GM19397 (cell line): ENCODE results near the gene NR4A2.
A peak's percentile ranks its signal among the peaks of the same experiment; 100 is the strongest.

Source experiments
- ATAC-seq: cut with Tn5 transposase; IDR thresholded peaks from one replicate; pipeline ENCODE4 v1.9.1; 2021; ENCODE audit warnings: mild to moderate bottlenecking, moderate library complexity; ENCODE audit not compliant: unreplicated experiment

The NR4A2 gene

DNA sequence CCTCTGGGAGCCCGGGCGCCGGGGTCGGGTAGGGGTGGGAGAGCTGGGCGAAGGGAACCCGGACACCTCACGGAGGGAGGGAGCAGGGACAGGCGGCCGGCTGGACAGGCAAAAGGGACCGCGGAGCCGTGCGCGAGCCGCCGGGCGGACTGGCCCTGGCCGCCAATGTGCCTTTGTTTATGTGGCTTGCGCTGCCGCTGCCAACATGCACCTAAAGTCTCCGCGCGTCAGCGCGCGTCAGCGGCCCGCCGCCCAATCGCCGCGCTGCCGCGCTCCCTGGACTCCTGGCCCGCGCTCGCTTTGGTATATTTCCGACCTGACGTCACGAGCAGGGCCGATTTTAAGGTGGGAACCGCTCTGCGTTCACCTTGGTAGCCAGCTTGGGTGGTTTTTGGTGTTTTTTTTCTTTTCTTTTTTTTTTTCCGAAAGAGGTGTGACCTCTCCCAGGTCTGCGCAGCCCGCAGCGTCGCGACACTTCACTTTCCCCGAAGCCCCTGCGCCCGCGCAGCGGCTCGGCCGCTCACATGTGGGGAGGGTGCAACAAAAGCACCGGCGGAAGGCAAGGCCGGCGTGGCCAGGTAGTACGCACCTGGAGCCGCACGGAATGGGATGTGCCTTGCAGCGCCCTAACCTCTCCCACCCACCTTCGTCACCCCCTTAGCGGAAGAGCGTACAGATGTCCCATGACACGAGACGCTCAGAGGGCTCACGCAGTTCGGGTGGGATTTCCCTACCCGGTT is at the start of gene NR4A2:
NR4A2 (minus strand) TSS at position 188 of the 740 bp plus-strand sequence. CDS start 2,535 bp downstream, outside the sequence.
- ATAC-seq, result peak; percentile 73

DNA sequence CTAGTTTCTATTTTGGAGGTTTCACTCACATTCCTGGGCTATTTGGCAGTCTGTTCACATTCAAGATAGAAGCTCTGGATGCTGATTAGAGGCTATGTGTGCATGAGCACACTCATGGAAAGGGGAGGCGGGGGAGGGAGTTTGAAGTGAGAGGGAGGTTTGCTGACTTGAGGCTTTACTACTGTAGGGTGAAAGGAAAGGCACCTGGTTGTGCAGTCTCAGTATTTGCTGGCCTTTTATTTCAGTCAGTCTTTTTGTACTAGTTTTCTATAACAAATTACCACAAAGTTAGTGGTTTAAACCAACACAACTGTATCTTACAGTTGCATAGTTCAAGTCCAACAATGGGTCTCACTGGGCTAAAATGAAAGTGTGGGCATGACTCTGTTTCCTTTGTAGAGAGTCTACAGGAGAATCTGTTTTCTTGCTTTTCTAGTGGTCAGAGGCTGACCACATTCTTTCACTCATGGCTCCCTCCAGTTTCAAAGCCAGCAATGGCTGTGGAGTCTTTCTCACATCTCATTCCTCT is 47.7 kb upstream of the NR4A2 start:
- ATAC-seq, result peak; percentile 90

DNA sequence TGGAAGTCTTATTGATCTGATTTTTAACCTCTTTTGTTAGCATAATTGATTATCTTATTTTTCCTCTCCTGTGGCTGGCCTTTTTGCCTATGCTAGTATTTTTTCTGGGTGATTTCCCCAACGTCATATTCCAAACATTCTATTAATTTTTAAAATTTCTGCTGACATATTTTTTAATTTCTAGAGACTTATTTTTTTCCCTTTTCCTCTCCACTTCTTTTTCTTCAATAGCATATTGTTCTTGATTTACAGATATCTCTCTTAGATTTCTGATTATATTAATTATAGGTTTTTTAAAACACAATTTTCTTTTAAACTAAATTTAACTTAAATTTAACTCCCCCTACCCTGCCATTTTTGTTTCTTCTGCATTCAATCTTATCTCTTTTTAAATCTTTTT is 47.2 kb upstream of the NR4A2 start:
- ATAC-seq, result no peak

DNA sequence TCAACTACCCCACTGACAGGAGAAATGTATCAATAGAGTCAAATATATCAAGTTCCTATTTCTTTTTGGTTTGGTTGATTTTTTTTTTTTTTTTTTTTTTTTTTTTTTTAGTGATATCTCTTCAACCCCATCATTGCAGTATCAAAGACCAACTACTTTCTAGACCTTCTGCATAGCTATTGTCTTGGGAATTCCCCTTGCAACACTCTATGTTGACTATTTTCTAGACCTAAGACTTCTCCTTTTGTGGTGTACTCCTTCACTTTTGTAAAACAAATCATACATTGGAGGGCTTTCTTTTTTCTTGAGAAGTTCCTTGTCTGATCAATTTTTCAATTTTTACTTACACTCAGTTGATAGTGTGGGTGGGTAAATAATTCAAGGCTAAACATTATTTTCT is 46.5 kb upstream of the NR4A2 start:
- no peak for ATAC-seq

DNA sequence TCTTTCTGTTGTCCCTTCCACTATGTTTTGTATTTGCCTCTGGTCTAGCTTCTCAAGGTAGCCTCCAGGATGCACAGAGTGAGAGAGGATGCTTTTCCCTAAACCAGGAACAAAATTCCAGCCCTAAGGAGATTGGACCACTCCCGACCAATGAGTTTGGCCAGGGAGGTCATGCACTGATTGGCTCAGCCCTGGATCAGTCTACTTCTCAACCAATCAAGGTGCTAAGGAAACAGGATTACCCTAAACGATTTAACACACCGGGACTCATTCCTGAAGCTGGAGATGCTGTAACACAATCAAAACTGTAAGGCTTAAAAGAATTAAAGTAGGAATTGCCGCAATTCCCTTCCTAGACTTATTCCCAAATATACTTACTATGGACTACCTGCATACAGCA is 34.2 kb upstream of the NR4A2 start:
- no peak for ATAC-seq

DNA sequence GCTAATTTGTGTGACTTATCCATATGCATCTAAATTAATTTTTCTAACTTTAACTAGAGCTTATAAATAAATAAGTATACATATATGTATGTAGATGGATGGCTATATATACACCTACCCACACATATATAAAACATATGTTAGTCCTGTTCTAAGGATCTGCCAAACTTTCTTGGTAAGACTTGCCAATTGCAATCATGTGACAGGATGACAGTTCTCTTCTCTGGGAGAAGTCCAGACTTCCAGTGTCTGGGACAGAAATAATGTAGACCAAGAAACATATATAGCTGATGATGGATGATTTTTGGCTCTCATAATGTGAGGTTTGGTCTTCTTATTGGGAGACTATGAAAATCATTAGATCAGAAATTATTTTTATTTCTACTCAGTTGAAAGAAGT is 30.6 kb upstream of the NR4A2 start:
- no peak for ATAC-seq

DNA sequence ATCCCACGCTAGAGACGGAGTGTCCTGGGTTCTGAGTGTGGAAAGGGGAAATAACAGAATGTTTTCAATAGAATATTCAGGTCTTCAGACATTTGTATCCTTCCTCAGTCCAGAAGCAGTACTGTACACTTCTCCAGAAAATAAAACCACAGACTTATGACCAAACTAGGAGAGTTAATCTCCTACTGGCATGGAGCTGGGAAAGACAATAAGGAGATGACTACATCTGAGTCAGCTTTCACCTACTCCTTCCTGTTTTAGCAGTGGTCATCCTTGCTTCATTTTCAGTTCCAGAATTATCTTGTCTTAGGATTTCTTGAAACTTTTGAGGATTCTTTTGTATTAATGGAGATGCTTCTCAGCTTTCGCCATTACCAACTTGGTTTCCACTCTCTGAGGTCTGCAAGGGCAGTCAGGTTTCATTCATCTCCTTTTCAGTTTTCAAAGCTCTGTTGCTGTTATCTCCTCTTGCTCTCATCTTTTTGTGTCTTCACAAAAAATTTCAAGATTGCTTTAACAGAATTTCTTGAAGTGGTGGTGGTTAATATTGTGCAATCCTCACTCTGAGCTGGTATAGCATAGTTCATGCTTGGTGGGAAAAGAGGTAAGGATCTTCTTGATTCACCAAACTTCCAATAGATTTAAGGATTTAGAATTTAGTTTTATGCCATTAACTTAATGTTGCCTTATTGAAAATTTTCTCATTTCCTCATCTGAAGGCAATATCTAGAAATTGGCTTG is 23.7 kb upstream of the NR4A2 start:
- no peak for ATAC-seq

DNA sequence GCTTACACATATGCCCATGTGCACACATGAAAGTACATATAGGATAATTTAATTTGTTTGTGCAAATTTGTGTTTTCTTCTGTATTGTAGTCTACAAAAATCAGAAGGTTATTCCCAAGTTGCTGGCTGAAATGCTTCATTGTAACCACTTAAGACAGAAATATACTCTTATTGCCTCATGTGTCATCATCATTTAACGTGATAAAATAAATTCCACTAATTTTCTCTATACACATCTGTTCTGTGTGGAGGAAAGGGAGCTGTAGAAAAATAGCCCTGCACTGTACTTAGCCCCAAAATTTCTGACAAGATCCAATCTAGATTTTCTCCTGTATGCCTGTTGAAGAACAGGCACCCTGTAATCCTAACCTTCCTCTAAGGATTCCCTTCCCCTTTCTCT is 20.4 kb upstream of the NR4A2 start:
- ATAC-seq, result no peak

DNA sequence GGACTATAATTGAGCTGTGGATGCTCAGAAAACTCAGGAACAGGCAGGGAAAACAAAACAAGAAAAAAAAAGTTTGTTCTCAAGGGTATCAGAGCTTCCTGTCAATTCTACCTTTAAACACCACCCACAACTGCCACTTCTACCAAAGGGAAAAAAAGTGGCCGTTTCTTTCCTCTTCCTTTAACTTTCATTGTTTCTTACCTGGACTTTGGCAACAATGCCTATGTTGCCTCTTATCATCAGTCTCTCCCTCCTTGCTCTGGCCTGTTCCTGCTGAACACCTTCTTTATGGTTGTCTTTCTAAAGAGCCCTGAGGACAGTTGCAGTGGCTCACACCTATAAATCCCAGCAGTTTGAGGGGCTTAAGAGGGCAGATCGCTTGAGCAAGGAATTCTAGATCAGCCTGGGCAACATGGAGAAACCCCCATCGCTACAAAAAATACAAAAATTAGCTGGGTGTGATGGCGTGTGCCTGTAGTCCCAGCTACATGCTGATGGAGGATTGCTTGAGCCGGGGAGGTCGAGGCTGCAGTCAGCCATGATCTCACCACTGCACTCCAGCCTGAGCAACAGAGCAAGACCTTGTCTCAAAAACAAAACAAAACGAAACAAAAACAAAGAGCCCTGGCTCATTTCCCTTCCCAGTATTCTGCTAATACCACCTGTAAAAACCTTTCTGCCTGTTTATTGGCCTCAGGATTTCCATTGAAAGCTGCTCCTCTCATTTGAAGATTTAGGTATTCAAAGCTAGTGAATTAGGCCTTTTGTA is 18.0 kb upstream of the NR4A2 start:
- ATAC-seq, result no peak

DNA sequence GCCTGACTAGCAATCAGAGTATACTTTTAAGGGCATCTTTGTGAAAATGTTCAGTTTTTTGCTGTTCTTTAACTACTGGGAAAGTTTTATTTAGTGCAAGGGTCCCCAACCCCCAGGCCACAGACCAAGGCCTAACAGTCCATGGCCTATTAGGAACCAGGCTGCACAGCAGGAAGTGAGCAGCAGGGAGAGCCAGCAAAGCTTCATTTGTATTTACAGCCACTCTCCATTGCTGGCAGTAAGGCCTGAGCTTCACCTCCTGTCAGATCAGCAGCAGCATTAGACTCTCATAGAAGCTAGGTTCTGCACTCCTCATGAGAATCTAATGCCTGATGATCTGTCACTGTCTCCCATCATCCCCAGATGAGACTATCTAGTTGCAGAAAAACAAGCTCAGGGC is 17.1 kb upstream of the NR4A2 start:
- ATAC-seq, result no peak

DNA sequence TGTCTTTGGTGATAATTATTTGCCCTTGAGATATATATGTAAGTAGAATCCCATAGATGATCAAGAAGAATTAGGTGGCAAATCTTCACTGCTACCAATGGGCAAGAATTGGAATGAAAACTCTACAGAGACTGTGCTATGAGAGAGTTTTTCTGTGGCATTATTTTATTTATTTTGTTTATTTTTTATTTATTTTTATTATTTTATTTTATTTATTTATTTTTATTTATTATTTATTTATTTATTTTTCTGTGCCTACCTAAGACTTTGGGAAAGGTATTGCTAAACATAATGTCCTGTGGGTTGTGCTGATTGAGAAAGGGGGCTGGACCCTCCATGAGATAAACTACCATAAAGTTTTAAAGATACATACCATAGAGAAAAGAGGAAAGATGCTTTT is 16.6 kb upstream of the NR4A2 start:
- no peak for ATAC-seq

DNA sequence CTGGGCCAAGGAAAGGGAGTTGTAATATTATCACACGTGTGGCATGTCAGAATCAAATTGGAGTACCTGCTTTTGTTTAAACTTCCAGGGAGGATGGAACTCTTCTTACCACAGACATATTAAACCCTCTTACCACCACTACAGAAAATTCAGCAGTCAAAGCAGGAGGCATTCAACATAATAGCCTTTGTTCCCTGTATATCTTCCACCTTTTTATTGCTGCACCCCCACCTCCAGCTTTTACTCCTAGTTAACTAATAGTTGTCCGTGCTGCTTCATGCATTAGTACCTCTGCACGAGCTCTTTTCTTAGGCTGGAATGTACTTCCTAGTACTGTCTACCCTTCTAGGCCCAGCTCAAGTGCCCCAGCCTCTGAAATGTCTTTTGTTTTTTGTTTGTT is 14.9 kb upstream of the NR4A2 start:
- ATAC-seq, result no peak

DNA sequence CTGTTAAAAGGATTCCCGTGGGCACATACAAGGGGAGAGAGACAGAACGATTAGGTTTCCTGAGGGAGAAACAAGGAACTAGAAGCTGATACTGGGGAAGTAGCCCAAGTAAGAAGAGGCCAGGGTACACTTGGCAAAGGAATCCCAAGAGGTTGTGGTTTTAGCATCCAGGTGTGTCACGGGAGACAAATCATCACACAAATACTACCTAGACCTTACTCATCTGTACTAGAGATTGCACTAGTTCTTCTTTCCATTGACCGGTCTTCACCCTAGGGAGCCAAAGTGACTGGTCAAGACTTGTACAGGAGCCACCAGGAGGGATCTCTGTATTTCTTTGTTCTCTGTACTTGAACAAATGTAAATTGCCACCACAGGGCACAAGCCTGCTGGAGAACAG is 14.2 kb upstream of the NR4A2 start:
- no peak for ATAC-seq

DNA sequence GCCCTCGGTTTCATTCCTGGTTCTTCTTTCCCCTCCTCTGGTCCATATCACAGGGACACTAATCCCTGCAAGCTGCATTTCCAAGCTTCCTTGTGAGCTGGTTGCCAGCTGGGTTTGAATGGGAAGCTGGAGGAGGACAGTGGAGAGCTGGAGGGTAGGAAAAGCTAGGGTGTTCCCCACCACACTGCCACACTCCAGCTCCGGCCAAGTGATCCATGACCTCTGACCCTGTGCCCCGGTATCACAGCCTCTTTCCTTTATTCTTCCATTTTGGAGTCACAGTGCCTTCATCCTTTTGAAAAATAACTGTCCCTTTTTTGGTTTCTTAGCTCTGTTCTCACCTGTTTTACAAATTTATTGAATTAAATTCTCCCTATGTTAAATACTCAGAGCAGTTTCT is 13.1 kb upstream of the NR4A2 start:
- no peak for ATAC-seq

DNA sequence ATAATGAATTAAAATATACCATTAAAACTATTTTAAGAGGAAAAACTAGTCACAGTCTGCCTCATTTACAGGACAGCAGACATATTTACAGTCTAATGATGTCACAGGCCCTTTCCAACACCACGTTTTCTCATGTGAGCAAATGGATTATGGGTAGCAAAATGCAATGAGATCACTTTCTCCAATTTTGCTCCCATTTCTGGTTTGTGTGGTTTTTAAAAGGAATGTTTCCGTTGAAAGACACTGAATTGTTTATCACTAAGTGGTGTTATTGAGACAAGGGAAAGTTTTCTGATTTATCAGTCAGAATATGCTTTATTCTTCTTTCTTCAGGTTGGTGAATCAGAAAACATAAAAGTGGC is 11.4 kb upstream of the NR4A2 start:
- no peak for ATAC-seq

DNA sequence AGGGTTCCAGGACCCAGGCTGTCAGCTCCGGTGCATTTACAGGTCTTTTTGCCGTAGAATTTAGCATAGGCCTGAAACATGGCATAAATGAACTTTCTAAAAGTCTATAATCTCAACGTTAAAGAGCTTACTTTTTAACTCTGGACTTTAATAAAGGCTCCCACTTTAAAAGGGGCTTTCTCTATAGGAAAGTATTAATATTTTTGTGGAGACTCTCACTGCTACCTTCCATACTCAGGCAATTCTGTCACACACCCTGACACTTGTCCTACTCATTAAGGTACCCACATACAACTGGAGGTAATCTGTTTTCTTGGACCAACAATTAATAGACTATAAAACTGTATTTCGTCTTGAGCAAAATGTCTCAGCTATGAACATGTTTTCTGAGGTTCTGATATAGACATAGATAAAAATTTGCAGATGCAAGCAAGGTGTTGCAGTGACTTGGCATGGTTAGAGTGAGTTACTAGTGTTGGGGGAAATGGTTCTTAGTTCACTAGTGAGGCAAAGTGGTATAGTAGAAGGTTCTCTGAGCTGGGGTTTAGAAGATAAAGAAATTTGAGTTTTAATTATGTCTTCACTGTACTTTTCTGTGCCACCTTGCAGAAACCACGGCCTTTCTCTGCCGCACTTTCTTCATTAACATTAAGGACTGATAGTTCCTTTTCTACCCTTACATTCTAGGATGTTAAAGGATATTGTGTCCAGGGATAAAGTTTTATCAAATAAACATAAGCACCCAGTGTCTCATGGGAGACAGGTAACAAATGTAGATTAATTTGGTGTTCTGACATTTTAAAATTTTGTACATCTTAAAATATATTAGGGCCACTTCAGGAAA is 10.8 kb upstream of the NR4A2 start:
- ATAC-seq, result no peak

DNA sequence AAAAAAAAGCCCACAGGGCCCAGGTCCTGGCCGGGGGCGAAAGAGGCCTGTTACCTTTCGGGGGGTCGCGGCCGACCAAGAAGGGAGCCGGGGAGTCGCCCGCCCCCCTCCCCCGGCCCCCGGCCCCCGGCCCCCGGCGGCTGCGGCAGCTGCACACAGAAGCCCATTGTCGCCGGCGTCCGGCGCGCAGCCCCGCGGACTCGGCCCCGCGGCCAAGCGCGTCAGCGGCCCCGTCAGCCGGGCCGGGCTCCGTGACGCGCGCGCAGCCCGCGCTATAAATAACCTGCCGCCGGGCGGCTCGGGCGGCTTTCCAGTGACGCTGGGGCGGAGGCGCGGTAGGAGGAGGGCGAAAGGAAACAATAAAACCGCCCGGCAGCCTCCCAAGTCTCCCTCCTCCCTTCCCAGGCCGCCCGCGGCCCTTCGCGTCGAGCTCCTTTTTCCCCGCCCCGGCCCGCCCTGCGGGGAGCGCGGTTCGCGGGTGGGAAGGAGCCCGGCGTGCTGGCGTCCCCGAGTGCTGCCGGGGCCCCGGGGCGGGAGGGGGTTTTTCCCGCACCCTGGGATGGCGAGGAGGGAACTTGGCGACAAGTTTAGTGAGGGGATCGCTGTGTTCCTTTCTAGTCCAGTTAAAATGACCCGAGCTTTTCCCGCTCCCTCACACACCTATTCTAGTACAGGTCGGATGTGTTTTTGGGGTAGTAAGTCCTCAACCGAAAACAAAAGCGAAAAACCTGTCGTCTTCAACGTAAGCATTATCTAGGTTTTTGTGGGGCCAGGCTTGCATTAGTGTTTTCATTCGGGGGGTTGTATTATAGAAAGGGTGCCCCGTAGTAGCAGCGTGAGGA is 10.0 kb upstream of the NR4A2 start:
- ATAC-seq, result peak; percentile 56

DNA sequence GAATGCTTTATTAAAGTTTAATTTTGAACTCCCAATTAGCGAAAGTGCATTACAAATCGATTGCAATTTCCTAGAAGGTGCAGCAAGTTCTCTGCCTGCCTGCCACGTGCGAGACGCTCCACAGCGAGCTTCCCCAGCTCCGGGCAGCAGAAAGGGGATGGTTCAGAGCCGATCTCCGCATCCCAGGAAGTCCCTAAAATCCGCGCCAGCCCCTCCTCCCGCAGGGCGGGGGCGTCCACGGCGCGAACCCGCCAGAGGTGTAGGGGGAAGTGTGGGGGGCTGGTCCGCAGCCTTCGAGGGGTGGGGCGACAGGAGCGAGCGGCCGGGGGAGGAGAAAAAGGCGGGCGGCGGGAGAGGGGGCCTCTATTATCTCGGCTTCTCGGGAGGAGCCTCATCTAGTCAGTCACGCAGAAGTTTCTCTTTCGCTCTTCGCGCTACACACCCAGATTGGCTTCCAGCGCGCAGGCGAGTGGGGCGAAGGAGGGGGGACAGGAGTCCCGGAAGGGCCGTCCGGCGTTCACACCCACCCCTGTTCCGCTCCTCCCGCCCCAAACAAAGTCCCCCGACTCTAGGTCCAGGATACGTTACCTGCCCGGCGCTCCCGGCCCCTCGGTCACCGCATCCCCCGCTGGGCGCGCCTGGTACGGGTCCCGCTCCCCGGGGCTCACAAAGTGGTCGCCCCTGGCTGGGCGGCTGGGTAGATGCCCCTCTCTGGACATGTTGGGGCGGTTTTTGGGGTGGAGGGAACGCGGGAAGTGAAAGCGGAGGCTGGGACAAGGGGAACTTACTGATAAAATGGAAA is 9.1 kb upstream of the NR4A2 start:
- ATAC-seq, result peak; percentile 79
